ENCODE data around the gene ARMC10.

Gene ARMC10

GRCh38 chr7:103123529-103123928 is 48.6 kb downstream of the ARMC10 start:
- Histone ChIP-seq H3K18ac (ENCODE audit: low read depth in 1 of 2, low read length in 2 of 2) (no peak overlapping the region), H3K23ac (ENCODE audit: low read length in 2 of 2) (no peak overlapping the region)
- WGBS, result 95% methylated on average over 1 of the region's 3 CpGs

GRCh38 chr7:103124429-103124979 is 49.6 kb downstream of the ARMC10 start:
- Histone ChIP-seq H3K36me3 (ENCODE audit: control insufficient read depth in 1 of 2, insufficient read depth in 2 of 2, low read depth in 1 of 2, low read length in 2 of 2) (peaks cover 0 to 70% of the 10 kb centered on the region in 2 experiments), H3K23ac (ENCODE audit: low read length in 2 of 2) (no peak overlapping the region), H2AFZ (ENCODE audit: low read depth, low read length) (no peak overlapping the region), H4K91ac (ENCODE audit: low read length) (no peak overlapping the region), H3K18ac (ENCODE audit: low read depth in 1 of 2, low read length in 2 of 2) (no peak overlapping the region), H3K27ac (ENCODE audit: low read length, poor library complexity, severe bottlenecking) (peak overlapping the region; percentile 18), H3K4me1 (ENCODE audit: control insufficient read depth, insufficient read depth, low read depth, low read length) (no peaks in the 10 kb centered on the region), H3K4ac (ENCODE audit: low read depth in 1 of 2, low read length in 2 of 2) (no peak overlapping the region), H3K14ac (ENCODE audit: low read length in 2 of 2) (no peak overlapping the region), H3K4me3 (ENCODE audit: insufficient read depth in 1 of 2, low read depth in 1 of 2, low read length in 2 of 2) (no peak overlapping the region), H3K4me2 (ENCODE audit: low read length, poor library complexity, severe bottlenecking) (no peak overlapping the region), H3K9ac (ENCODE audit: low read length) (no peak overlapping the region), H2BK12ac (ENCODE audit: low read length in 2 of 2) (no peak overlapping the region), H3K9me3 (ENCODE audit: control insufficient read depth, low read length) (no peaks in the 10 kb centered on the region), H3K27me3 (ENCODE audit: control insufficient read depth in 1 of 2, insufficient read depth in 1 of 2, low read length in 2 of 2) (no peaks in the 10 kb centered on the region), H2BK5ac (ENCODE audit: low read depth, low read length, poor library complexity, severe bottlenecking) (no peak overlapping the region), H4K8ac (ENCODE audit: low read length) (no peak overlapping the region), H2BK120ac (ENCODE audit: low read depth, low read length) (no peak overlapping the region), H2AK5ac (ENCODE audit: low read length, severe bottlenecking) (no peak overlapping the region), H3K79me1 (replicated peaks; ENCODE audit: low read length, poor library complexity, severe bottlenecking) (peaks cover 6% of the 10 kb centered on the region), H2BK15ac (ENCODE audit: low read depth, poor library complexity, severe bottlenecking) (no peak overlapping the region)
- 79% methylated on average over 5 of the region's 6 CpGs for WGBS
- no peak for DNase-seq

More at GRCh38 chr7:103123529-103123928, 48.6 kb downstream of the ARMC10 start:
- DNase-seq, result no peak
- Histone ChIP-seq H3K4ac (ENCODE audit: low read depth in 1 of 2, low read length in 2 of 2) (no peak overlapping the region), H2AFZ (ENCODE audit: low read depth, low read length) (no peak overlapping the region), H4K8ac (ENCODE audit: low read length) (no peak overlapping the region), H2BK15ac (ENCODE audit: low read depth, poor library complexity, severe bottlenecking) (no peak overlapping the region), H2BK12ac (ENCODE audit: low read length in 2 of 2) (no peak overlapping the region), H3K79me1 (replicated peaks; ENCODE audit: low read length, poor library complexity, severe bottlenecking) (peaks cover 6% of the 10 kb centered on the region), H3K4me1 (ENCODE audit: control insufficient read depth, insufficient read depth, low read depth, low read length) (no peaks in the 10 kb centered on the region), H3K9ac (ENCODE audit: low read length) (no peak overlapping the region), H3K9me3 (ENCODE audit: control insufficient read depth, low read length) (no peaks in the 10 kb centered on the region), H2AK5ac (ENCODE audit: low read length, severe bottlenecking) (no peak overlapping the region), H4K91ac (ENCODE audit: low read length) (no peak overlapping the region), H3K4me3 (ENCODE audit: insufficient read depth in 1 of 2, low read depth in 1 of 2, low read length in 2 of 2) (no peak overlapping the region), H3K27ac (ENCODE audit: low read length, poor library complexity, severe bottlenecking) (no peak overlapping the region), H2BK5ac (ENCODE audit: low read depth, low read length, poor library complexity, severe bottlenecking) (no peak overlapping the region), H3K4me2 (ENCODE audit: low read length, poor library complexity, severe bottlenecking) (no peak overlapping the region), H3K27me3 (ENCODE audit: control insufficient read depth in 1 of 2, insufficient read depth in 1 of 2, low read length in 2 of 2) (no peaks in the 10 kb centered on the region), H2BK120ac (ENCODE audit: low read depth, low read length) (no peak overlapping the region), H3K36me3 (ENCODE audit: control insufficient read depth in 1 of 2, insufficient read depth in 2 of 2, low read depth in 1 of 2, low read length in 2 of 2) (peaks cover 0 to 77% of the 10 kb centered on the region in 2 experiments), H3K14ac (ENCODE audit: low read length in 2 of 2) (no peak overlapping the region)

DNA sequence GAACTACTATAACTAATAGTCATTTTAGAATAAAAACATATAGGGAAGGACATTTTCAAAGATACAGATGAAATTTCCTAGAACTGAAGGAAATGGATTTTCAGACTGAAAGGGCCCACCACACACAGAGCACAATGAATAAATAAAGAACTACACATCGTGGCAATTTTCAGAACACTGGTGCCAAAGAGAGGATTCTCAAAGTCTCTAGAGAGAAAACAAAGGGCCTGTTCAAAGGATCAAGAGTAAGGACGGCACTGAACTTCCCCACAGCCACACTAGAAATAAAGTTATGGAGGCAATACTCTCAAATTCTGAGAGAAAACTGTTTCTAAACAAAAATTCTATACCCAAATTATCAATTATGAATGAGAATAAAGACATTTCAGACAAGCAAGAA is 52.1 kb downstream of the ARMC10 start:
- H4K8ac ChIP-seq (ENCODE audit: low read length), result no peak overlapping the region
- H3K23ac ChIP-seq (ENCODE audit: low read length in 2 of 2), result no peak overlapping the region
- no peak overlapping the region for H2BK5ac ChIP-seq (ENCODE audit: low read depth, low read length, poor library complexity, severe bottlenecking)
- H2BK15ac ChIP-seq (ENCODE audit: low read depth, poor library complexity, severe bottlenecking), result no peak overlapping the region
- peaks cover 0 to 52% of the 10 kb centered on the region in 2 experiments for H3K36me3 ChIP-seq (ENCODE audit: control insufficient read depth in 1 of 2, insufficient read depth in 2 of 2, low read depth in 1 of 2, low read length in 2 of 2)
- no peak overlapping the region for H2BK120ac ChIP-seq (ENCODE audit: low read depth, low read length)
- H3K9ac ChIP-seq (ENCODE audit: low read length), result no peak overlapping the region
- no peak overlapping the region for H2BK12ac ChIP-seq (ENCODE audit: low read length in 2 of 2)
- WGBS, result 91% methylated on average over 1 of the region's 2 CpGs
- H2AK5ac ChIP-seq (ENCODE audit: low read length, severe bottlenecking), result no peak overlapping the region
- H3K4ac ChIP-seq (ENCODE audit: low read depth in 1 of 2, low read length in 2 of 2), result no peak overlapping the region
- DNase-seq, result no peak
- no peak overlapping the region for H3K4me2 ChIP-seq (ENCODE audit: low read length, poor library complexity, severe bottlenecking)
- no peak overlapping the region for H3K14ac ChIP-seq (ENCODE audit: low read length in 2 of 2)
- H3K27ac ChIP-seq (ENCODE audit: low read length, poor library complexity, severe bottlenecking), result no peak overlapping the region
- peaks cover 10% of the 10 kb centered on the region for H3K79me1 ChIP-seq (replicated peaks; ENCODE audit: low read length, poor library complexity, severe bottlenecking)
- H3K4me3 ChIP-seq (ENCODE audit: insufficient read depth in 1 of 2, low read depth in 1 of 2, low read length in 2 of 2), result no peak overlapping the region
- H3K9me3 ChIP-seq (ENCODE audit: control insufficient read depth, low read length), result no peaks in the 10 kb centered on the region
- H4K91ac ChIP-seq (ENCODE audit: low read length), result no peak overlapping the region
- H2AFZ ChIP-seq (ENCODE audit: low read depth, low read length), result no peak overlapping the region
- H3K4me1 ChIP-seq (ENCODE audit: control insufficient read depth, insufficient read depth, low read depth, low read length), result no peaks in the 10 kb centered on the region
- no peak overlapping the region for H3K18ac ChIP-seq (ENCODE audit: low read depth in 1 of 2, low read length in 2 of 2)
- no peaks in the 10 kb centered on the region for H3K27me3 ChIP-seq (ENCODE audit: control insufficient read depth in 1 of 2, insufficient read depth in 1 of 2, low read length in 2 of 2)

- Histone ChIP-seq H3K79me1 (replicated peaks; ENCODE audit: low read length, poor library complexity, severe bottlenecking) (peaks cover 12% of the 10 kb centered on the region), H2BK5ac (ENCODE audit: low read depth, low read length, poor library complexity, severe bottlenecking) (no peak overlapping the region), H4K91ac (ENCODE audit: low read length) (no peak overlapping the region), H3K4me2 (ENCODE audit: low read length, poor library complexity, severe bottlenecking) (no peak overlapping the region), H3K4ac (ENCODE audit: low read depth in 1 of 2, low read length in 2 of 2) (no peak overlapping the region), H2BK15ac (ENCODE audit: low read depth, poor library complexity, severe bottlenecking) (no peak overlapping the region), H3K36me3 (ENCODE audit: control insufficient read depth in 1 of 2, insufficient read depth in 2 of 2, low read depth in 1 of 2, low read length in 2 of 2) (peaks cover 0 to 28% of the 10 kb centered on the region in 2 experiments), H3K4me3 (ENCODE audit: insufficient read depth in 1 of 2, low read depth in 1 of 2, low read length in 2 of 2) (no peak overlapping the region), H4K8ac (ENCODE audit: low read length) (no peak overlapping the region), H3K9me3 (ENCODE audit: control insufficient read depth, low read length) (no peaks in the 10 kb centered on the region), H2BK12ac (ENCODE audit: low read length in 2 of 2) (no peak overlapping the region), H2BK120ac (ENCODE audit: low read depth, low read length) (no peak overlapping the region), H3K14ac (ENCODE audit: low read length in 2 of 2) (no peak overlapping the region), H3K27me3 (ENCODE audit: control insufficient read depth in 1 of 2, insufficient read depth in 1 of 2, low read length in 2 of 2) (no peaks in the 10 kb centered on the region), H3K27ac (ENCODE audit: low read length, poor library complexity, severe bottlenecking) (no peak overlapping the region), H3K23ac (ENCODE audit: low read length in 2 of 2) (no peak overlapping the region), H2AFZ (ENCODE audit: low read depth, low read length) (no peak overlapping the region), H3K4me1 (ENCODE audit: control insufficient read depth, insufficient read depth, low read depth, low read length) (no peaks in the 10 kb centered on the region), H3K18ac (ENCODE audit: low read depth in 1 of 2, low read length in 2 of 2) (no peak overlapping the region), H2AK5ac (ENCODE audit: low read length, severe bottlenecking) (no peak overlapping the region), H3K9ac (ENCODE audit: low read length) (no peak overlapping the region)
- WGBS, result 91% methylated on average over 5 of the region's 6 CpGs
- DNase-seq, result no peak
These were observed 55.0 kb downstream of the ARMC10 start for GRCh38 chr7:103129702-103130549.
